K562 (cell line): ENCODE results near the gene FAM50B. TPM values are rescaled to one million over a fixed set of nuclear protein-coding genes. Genes with fewer than 3 reads are reported as not detected.

Experiments used
- ATAC-seq: fragments of 200-7000 bp; cut with Tn5 transposase; 3 replicates; pipeline ENCODE4 v1.9.1; 2020; ENCODE audit warnings: moderate library complexity
- BruUV-seq: library from RNA; stranded (reverse); fragments of 400-500 nt; replicated peaks from 2 replicates; lab custom pipeline; 2021; lab: Mats Ljungman, UMichigan
- CTCF ChIA-PET: fragments of 300-600 bp; formaldehyde crosslinking; extraction: SDS; loops from one replicate; lab custom pipeline; 2021; ENCODE audit warnings: low intra/inter-chr PET ratio; lab: Yijun Ruan, JAX
- POLR2A ChIA-PET: fragments of 300-600, 350-650 bp; sonication (Branson Sonifier 250); formaldehyde crosslinking; extraction: SDS; loops from one replicate; lab custom pipeline; 2021; ENCODE audit warnings: antibody characterized with exemption, inconsistent platforms; lab: Yijun Ruan, JAX
- DNase-seq, 4 experiments: peaks; one replicate each; pipeline versions ENCODE4 v3.0.0 to v3.0.0-alpha.2; 2011 to 2018; ENCODE audit warnings: low spot score in 3 of 4, mixed read lengths in 3 of 4; ENCODE audit errors: extremely low read depth in 1 of 4
- FAIRE-seq: peaks from 2 replicates; lab custom pipeline; 2011; peaks lifted over from hg19 to GRCh38; lab: Jason Lieb, UNC
- H2AFZ ChIP-seq: 2 replicates; pipeline ENCODE4 v1.6.0; 2011; ENCODE audit warnings: low read depth, low read length, control low read depth, inconsistent platforms
- H3K27ac ChIP-seq: fragments of 200-600 bp; 3 replicates; pipeline ENCODE4 v1.8.0; 2011; ENCODE audit warnings: low read depth, mild to moderate bottlenecking, control low read depth, inconsistent platforms, low read length, moderate library complexity, mixed read lengths; ENCODE audit errors: extremely low read depth
- H3K27me3 ChIP-seq, 2 experiments: fragments of 300-600 bp in 1 of 2; 2 replicates in 1 of 2; 3 replicates in 1 of 2; pipeline versions ENCODE4 v1.6.0 to v1.8.0; 2011; ENCODE audit warnings: inconsistent platforms in 2 of 2, low read length in 2 of 2, mild to moderate bottlenecking in 1 of 2, mixed read lengths in 1 of 2, moderate library complexity in 1 of 2; ENCODE audit not compliant: control insufficient read depth in 2 of 2, insufficient read depth in 2 of 2
- H3K36me3 ChIP-seq: fragments of 300-600 bp; 3 replicates; pipeline ENCODE4 v1.8.0; 2011; ENCODE audit warnings: mild to moderate bottlenecking, low read length, inconsistent platforms; ENCODE audit not compliant: control insufficient read depth, insufficient read depth
- H3K4me1 ChIP-seq, 2 experiments: fragments of 200-600 bp in 1 of 2; replicated peaks in 1 of 2; 2 replicates in 1 of 2; 3 replicates in 1 of 2; pipeline versions ENCODE4 v1.5.1 to v1.8.0; 2011; ENCODE audit warnings: inconsistent platforms in 2 of 2, low read length in 2 of 2, mild to moderate bottlenecking in 1 of 2, mixed read lengths in 1 of 2, moderate library complexity in 1 of 2; ENCODE audit not compliant: control insufficient read depth in 2 of 2, insufficient read depth in 2 of 2
- H3K4me2 ChIP-seq: 2 replicates; pipeline ENCODE4 v1.6.1; 2011; ENCODE audit warnings: low read length, control low read depth, inconsistent platforms, mixed read lengths; ENCODE audit not compliant: insufficient read depth
- H3K4me3 ChIP-seq: fragments of 200-600 bp; sonication (generic), shearing (Covaris generic); 2 replicates; pipeline ENCODE4 v1.5.1; 2016; ENCODE audit warnings: control low read depth, inconsistent platforms
- H3K79me2 ChIP-seq: fragments of 200-600 bp; 3 replicates; pipeline ENCODE4 v1.8.0; 2011; ENCODE audit warnings: low read length, inconsistent platforms; ENCODE audit not compliant: control insufficient read depth, insufficient read depth
- H3K9ac ChIP-seq, 2 experiments: 2 replicates each; pipeline versions ENCODE4 v1.6.0 to v1.6.1; 2011; ENCODE audit warnings: low read depth in 2 of 2, low read length in 2 of 2, control low read depth in 1 of 2, inconsistent platforms in 1 of 2, mild to moderate bottlenecking in 1 of 2, mixed read lengths in 1 of 2; ENCODE audit not compliant: insufficient read depth in 1 of 2
- H3K9me1 ChIP-seq: one replicate; pipeline ENCODE4 v1.6.0; 2011; ENCODE audit warnings: inconsistent platforms, mild to moderate bottlenecking, low read length, moderate library complexity; ENCODE audit not compliant: control insufficient read depth, insufficient read depth
- H3K9me3 ChIP-seq: replicated peaks from 2 replicates; pipeline ENCODE4 v1.5.1; 2011; ENCODE audit warnings: low read depth, low read length, inconsistent platforms; ENCODE audit not compliant: control insufficient read depth, insufficient read depth
- H4K20me1 ChIP-seq: replicated peaks from 2 replicates; pipeline ENCODE4 v1.6.1; 2011; ENCODE audit warnings: low read length, inconsistent platforms, mixed read lengths; ENCODE audit not compliant: control insufficient read depth, insufficient read depth
- CBFA2T3 ChIP-seq: fragments of 450-650 bp; IDR thresholded peaks from 2 replicates; pipeline ENCODE4 v1.6.1; 2017
- CUX1 ChIP-seq: fragments of 200-800 bp; sonication (Bioruptor generic); IDR thresholded peaks from 2 replicates; pipeline ENCODE4 v1.6.1; 2016; ENCODE audit warnings: missing genetic modification characterization, missing compliant biosample characterization
- GABPB1 ChIP-seq: sonication (generic); formaldehyde crosslinking; IDR thresholded peaks from 2 replicates; pipeline ENCODE4 v1.8.0; 2022; ENCODE audit warnings: mild to moderate bottlenecking, missing genetic modification reagents
- GTF3C2 ChIP-seq: IDR thresholded peaks from 3 replicates; pipeline ENCODE4 v1.6.1; 2011; ENCODE audit warnings: borderline replicate concordance, mild to moderate bottlenecking, moderate library complexity; ENCODE audit not compliant: insufficient read length; ENCODE audit errors: extremely low read depth
- PTTG1 ChIP-seq: fragments of 450-650 bp; IDR thresholded peaks from 2 replicates; pipeline ENCODE4 v1.6.1; 2016; ENCODE audit warnings: low read depth, mild to moderate bottlenecking, missing genetic modification characterization, missing compliant biosample characterization
- UBTF ChIP-seq, 2 experiments: IDR thresholded peaks; 2 replicates each; pipeline ENCODE4 v1.6.1; 2012; ENCODE audit warnings: improper control_type of control experiment in 2 of 2, low read depth in 2 of 2, low read length in 2 of 2, borderline replicate concordance in 1 of 2
- USF1 ChIP-seq: sonication (generic); formaldehyde crosslinking; IDR thresholded peaks from 2 replicates; pipeline ENCODE4 v1.9.0; 2022; ENCODE audit warnings: mild to moderate bottlenecking, missing genetic modification reagents
- ZNF24 ChIP-seq: fragments of 450-650 bp; IDR thresholded peaks from 2 replicates; pipeline ENCODE4 v1.6.1; 2016
- WGBS: fragments of 100-300 bp; shearing (Covaris generic); methylation state at CpG from one replicate; pipeline ENCODE4 v1.1.6; 2016; ENCODE audit warnings: low coverage, mixed read lengths; ENCODE audit not compliant: insufficient coverage; ENCODE audit errors: missing lambda C conversion rate; 5-methylcytosine and 5-hydroxymethylcytosine counted together
- in situ Hi-C: fragments of 300-500 bp; cut with MboI; formaldehyde crosslinking; loops from 4 replicates; pipeline ENCODE4 v1.15.0; 2018; ENCODE audit warnings: inconsistent platforms, mixed read lengths
- intact Hi-C: fragments of 100-400 bp; cut with micrococcal nuclease; formaldehyde crosslinking; loops from 2 replicates; pipeline ENCODE4 v1.14.2; 2022
- polyA plus RNA-seq, 8 experiments: library from polyadenylated mRNA; depleted of rRNA in 4 of 8; stranded (reverse) in 5 of 8; unstranded in 3 of 8; fragments of >200 nt; fragmentation: Nextera tagmentation in 2 of 8; fragmentation: Illumina TruSeq in 1 of 8; extraction: Ambion mirVana in 2 of 8; extraction: Trizol in 1 of 8; gene quantifications; 2 replicates each; pipeline versions ENCODE4 v1.2.1 to v1.2.3, GENCODE V29; 2011 to 2014; ENCODE audit warnings: inconsistent platforms in 1 of 8, missing spikeins in 1 of 8
- total RNA-seq, 7 experiments: library from RNA; depleted of rRNA in 6 of 7; stranded (reverse); fragments of >200 nt in 6 of 7; fragmentation: Illumina TruSeq in 2 of 7; extraction: Trizol in 2 of 7; gene quantifications; 2 replicates each; pipeline versions ENCODE4 v1.2.1 to v1.2.3, GENCODE V29; 2011 to 2021; ENCODE audit warnings: low replicate concordance in 1 of 7

FAM50B gene
- total and polyA plus RNA-seq, 9 of the 15 experiments (the other 6 are each of a cell fraction or from before 2014, with no cell fraction given) = 0.09 to 0.16 (median 0.13) TPM; not detected in 6

- FAIRE-seq (no peak), DNase-seq (no peak), ATAC-seq (no peak; the same call in 2 of the 3 replicates)
- in situ Hi-C loops (no loop called here), intact Hi-C loops (no loop called here)
- Histone ChIP-seq H2AFZ (no peak overlapping the region), H3K36me3 (no peaks in the 10 kb centered on the region), H3K4me3 (no peak overlapping the region), H3K79me2 (no peaks in the 10 kb centered on the region), H3K4me1 (no peaks in the 10 kb centered on the region), H3K9me3 (no peaks in the 10 kb centered on the region), H3K27me3 (peaks cover 45 to 63% of the 10 kb centered on the region in 2 experiments), H3K9ac (no peak overlapping the region), H3K9me1 (no peaks in the 10 kb centered on the region), H4K20me1 (no peaks in the 10 kb centered on the region), H3K4me2 (no peak overlapping the region), H3K27ac (no peak overlapping the region)
- TF ChIP-seq PTTG1 (tag) (no peak), GTF3C2 (no peak), ZNF24 (no peak), UBTF (IDR thresholded peaks at IDR 0.05; ENCODE audit: borderline replicate concordance in 1 of 2, low read depth in 2 of 2, low read length in 2 of 2) (no peak), USF1 (no peak), CUX1 (CRISPR knock-in tag) (no peak), CBFA2T3 (no peak), GABPB1 (CRISPR knock-in tag) (no peak)
- CTCF ChIA-PET = interaction anchor here (0.6 kb wide), 1 partner anchor 1479 kb away, joined by 4 read pairs; no protein-coding TSS in a partner anchor
- WGBS = 2% methylated on average over 25 of the region's 25 CpGs
- BruUV-seq = no TSS peak
- POLR2A ChIA-PET = no interaction called here
Measured at GRCh38 chr6:3879194-3879952, 30.2 kb downstream of the FAM50B start.
